ENCODE data around the gene USHBP1.

USHBP1 gene

GRCh38 chr19:17210296-17210695 lies 54.2 kb downstream of the USHBP1 start:
- DNase-seq: no peak

GRCh38 chr19:17209126-17210036 lies 55.2 kb downstream of the USHBP1 start:
- DNase-seq: peak; percentile 50

GRCh38 chr19:17206736-17207581 lies 57.6 kb downstream of the USHBP1 start:
- DNase-seq: no peak

GRCh38 chr19:17205237-17206140 lies 59.1 kb downstream of the USHBP1 start:
- DNase-seq: peak; percentile 72

- DNase-seq: no peak
These were observed 61.8 kb downstream of the USHBP1 start for GRCh38 chr19:17202713-17203112.

GRCh38 chr19:17202249-17202648 lies 62.3 kb downstream of the USHBP1 start:
- DNase-seq: peak; percentile 28

- no peak for DNase-seq
These were observed 64.0 kb downstream of the USHBP1 start for GRCh38 chr19:17200408-17201079.
